A204.1 (cell line): ENCODE results near the gene ATL2.
"Not testable (repeated sequence)": the region's sequence is repeated elsewhere in the genome, so short reads cannot be mapped to it uniquely, and the experiment has no call there.

Source experiments
- FAIRE-seq: peaks from 2 replicates; lab custom pipeline; 2012; peaks lifted over from hg19 to GRCh38; lab: Jason Lieb, UNC

ATL2 gene

GRCh38 chr2:38271697-38272096, 105.4 kb downstream of the ATL2 start:
- no peak for FAIRE-seq

- FAIRE-seq, result no peak
These were observed 107.7 kb downstream of the ATL2 start for GRCh38 chr2:38269421-38269820.

- FAIRE-seq, result no peak
These were observed 108.3 kb downstream of the ATL2 start for GRCh38 chr2:38268691-38269327.

GRCh38 chr2:38268001-38268400, 109.1 kb downstream of the ATL2 start:
- FAIRE-seq, result no peak

GRCh38 chr2:38267270-38267925, 109.7 kb downstream of the ATL2 start:
- no peak for FAIRE-seq

- FAIRE-seq, result no peak
These were observed 110.6 kb downstream of the ATL2 start for GRCh38 chr2:38266382-38267061.

- no peak for FAIRE-seq
These were observed 111.6 kb downstream of the ATL2 start for GRCh38 chr2:38265461-38265860.

- no peak for FAIRE-seq
These were observed 112.5 kb downstream of the ATL2 start for GRCh38 chr2:38264396-38265221.

GRCh38 chr2:38263293-38263692, 113.8 kb downstream of the ATL2 start:
- no peak for FAIRE-seq

- FAIRE-seq, result no peak
These were observed 114.8 kb downstream of the ATL2 start for GRCh38 chr2:38262069-38262871.

GRCh38 chr2:38261569-38262068, 115.5 kb downstream of the ATL2 start:
- no peak for FAIRE-seq

GRCh38 chr2:38260972-38261371, 116.1 kb downstream of the ATL2 start:
- no peak for FAIRE-seq

- FAIRE-seq, result no peak
These were observed 116.6 kb downstream of the ATL2 start for GRCh38 chr2:38260469-38260868.

GRCh38 chr2:38259311-38259710, 117.8 kb downstream of the ATL2 start:
- FAIRE-seq, result no peak

GRCh38 chr2:38257680-38258079, 119.4 kb downstream of the ATL2 start:
- not testable (repeated sequence) for FAIRE-seq

- FAIRE-seq, result no peak
These were observed 120.5 kb downstream of the ATL2 start for GRCh38 chr2:38256610-38257009.

- no peak for FAIRE-seq
These were observed 121.9 kb downstream of the ATL2 start for GRCh38 chr2:38255211-38255610.

GRCh38 chr2:38254796-38255195, 122.3 kb downstream of the ATL2 start:
- no peak for FAIRE-seq

GRCh38 chr2:38251940-38252339, 125.1 kb downstream of the ATL2 start:
- no peak for FAIRE-seq

- no peak for FAIRE-seq
These were observed 128.4 kb downstream of the ATL2 start for GRCh38 chr2:38248707-38249106.

GRCh38 chr2:38248255-38248654, 128.8 kb downstream of the ATL2 start:
- no peak for FAIRE-seq

GRCh38 chr2:38246105-38246504, 131.0 kb downstream of the ATL2 start:
- no peak for FAIRE-seq
